Smooth muscle cell (in vitro differentiated cells): ENCODE data around the gene CPM. TPM values are rescaled to one million over a fixed set of nuclear protein-coding genes. Genes with fewer than 3 reads are reported as not detected.

Experiments used
- DNase-seq: peaks from one replicate; lab custom pipeline; 2025; ENCODE audit not compliant: unreplicated experiment; lab: John Stamatoyannopoulos, UW
- H2AFZ ChIP-seq: fragments of 200-600 bp; sonication (generic); 2 replicates; pipeline ENCODE4 v1.6.0; 2016; ENCODE audit warnings: antibody characterized with exemption, low read depth, mild to moderate bottlenecking
- H3F3A ChIP-seq: fragments of 200-600 bp; sonication (generic); 2 replicates; pipeline ENCODE4 v1.6.0; 2017; ENCODE audit warnings: antibody characterized with exemption, low read depth
- H3K27ac ChIP-seq: fragments of 200-600 bp; sonication (generic); 2 replicates; pipeline ENCODE4 v1.5.1; 2016; ENCODE audit warnings: low read depth, mild to moderate bottlenecking
- H3K27me3 ChIP-seq: fragments of 200-600 bp; sonication (generic); 2 replicates; pipeline ENCODE4 v1.6.1; 2016; ENCODE audit warnings: low read depth, mild to moderate bottlenecking
- H3K36me3 ChIP-seq: fragments of 200-600 bp; sonication (generic); 2 replicates; pipeline ENCODE4 v1.5.1; 2016; ENCODE audit warnings: low read depth
- H3K4me1 ChIP-seq: fragments of 200-600 bp; sonication (generic); 2 replicates; pipeline ENCODE4 v1.5.1; 2016; ENCODE audit warnings: low read depth
- H3K4me2 ChIP-seq: fragments of 200-600 bp; sonication (generic); 2 replicates; pipeline ENCODE4 v1.6.0; 2016; ENCODE audit warnings: mild to moderate bottlenecking
- H3K4me3 ChIP-seq: fragments of 200-600 bp; sonication (generic); 2 replicates; pipeline ENCODE4 v1.5.1; 2016; ENCODE audit warnings: mild to moderate bottlenecking
- H3K79me2 ChIP-seq: fragments of 200-600 bp; sonication (generic); 2 replicates; pipeline ENCODE4 v1.6.0; 2016; ENCODE audit warnings: low read depth, mild to moderate bottlenecking
- H3K9ac ChIP-seq: fragments of 200-600 bp; sonication (generic); 2 replicates; pipeline ENCODE4 v1.6.0; 2016; ENCODE audit warnings: low read depth
- H3K9me3 ChIP-seq: fragments of 200-600 bp; sonication (generic); replicated peaks from 2 replicates; pipeline ENCODE4 v1.5.1; 2016; ENCODE audit warnings: low read depth
- H4K20me1 ChIP-seq: fragments of 200-600 bp; sonication (generic); 2 replicates; pipeline ENCODE4 v1.6.0; 2016; ENCODE audit warnings: low read depth
- WGBS: methylation state at CpG from one replicate; pipeline ENCODE4 v1.1.7; 2016; ENCODE audit warnings: low lambda C conversion rate; 5-methylcytosine and 5-hydroxymethylcytosine counted together
- polyA plus RNA-seq: library from polyadenylated mRNA; unstranded; fragments of >200 nt; fragmentation: Nextera tagmentation; extraction: Ambion mirVana; gene quantifications from 2 replicates; pipeline ENCODE4 v1.2.1, GENCODE V29; 2016
- total RNA-seq: library from RNA; depleted of rRNA; stranded (reverse); fragments of >200 nt; gene quantifications from 2 replicates; pipeline ENCODE4 v1.2.3, GENCODE V29; 2014
- TF ChIP-seq, protein P1 (sequence below): fragments of 200-600 bp; sonication (generic); IDR thresholded peaks from 2 replicates; pipeline ENCODE4 v1.5.1; 2017; ENCODE audit warnings: borderline replicate concordance, mild to moderate bottlenecking, antibody characterized with exemption; ENCODE audit not compliant: insufficient read depth, poor library complexity, severe bottlenecking

Gene CPM
- total and polyA plus RNA-seq, 2 experiments from 2014 or later = 0.57 to 6.2 TPM

DNA sequence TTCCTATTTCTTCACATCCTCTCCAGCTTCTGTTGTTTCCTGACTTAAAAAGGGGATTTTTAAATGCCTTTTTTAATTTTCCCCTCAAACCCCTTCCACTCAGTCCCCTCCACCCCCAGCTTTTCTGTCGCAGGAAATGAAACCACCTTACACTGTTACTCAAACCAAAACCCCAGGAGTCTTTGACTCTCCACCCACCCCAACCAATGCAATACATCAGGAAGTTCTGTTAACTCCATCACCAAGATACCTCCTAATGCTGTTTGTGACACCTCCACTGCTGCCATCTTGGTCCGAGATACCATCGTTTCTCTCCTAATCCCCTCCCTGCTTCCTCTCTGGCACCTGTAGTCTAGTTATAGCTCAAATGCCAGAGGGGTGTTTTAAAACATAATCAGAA lies 25.4 kb upstream of the CPM start:
- no peak for DNase-seq
- Histone ChIP-seq H3K4me1 (no peaks in the 10 kb centered on the region), H2AFZ (no peak overlapping the region), H3K9me3 (no peaks in the 10 kb centered on the region), H3K27me3 (no peaks in the 10 kb centered on the region), H3K4me2 (no peak overlapping the region), H3K79me2 (no peaks in the 10 kb centered on the region), H3K4me3 (no peak overlapping the region), H3K9ac (no peak overlapping the region), H4K20me1 (no peaks in the 10 kb centered on the region), H3K36me3 (no peaks in the 10 kb centered on the region), H3K27ac (no peak overlapping the region), H3F3A (no peaks in the 10 kb centered on the region)
- 94% methylated on average over 3 of the region's 3 CpGs for WGBS
- TF ChIP-seq, protein P1, sequence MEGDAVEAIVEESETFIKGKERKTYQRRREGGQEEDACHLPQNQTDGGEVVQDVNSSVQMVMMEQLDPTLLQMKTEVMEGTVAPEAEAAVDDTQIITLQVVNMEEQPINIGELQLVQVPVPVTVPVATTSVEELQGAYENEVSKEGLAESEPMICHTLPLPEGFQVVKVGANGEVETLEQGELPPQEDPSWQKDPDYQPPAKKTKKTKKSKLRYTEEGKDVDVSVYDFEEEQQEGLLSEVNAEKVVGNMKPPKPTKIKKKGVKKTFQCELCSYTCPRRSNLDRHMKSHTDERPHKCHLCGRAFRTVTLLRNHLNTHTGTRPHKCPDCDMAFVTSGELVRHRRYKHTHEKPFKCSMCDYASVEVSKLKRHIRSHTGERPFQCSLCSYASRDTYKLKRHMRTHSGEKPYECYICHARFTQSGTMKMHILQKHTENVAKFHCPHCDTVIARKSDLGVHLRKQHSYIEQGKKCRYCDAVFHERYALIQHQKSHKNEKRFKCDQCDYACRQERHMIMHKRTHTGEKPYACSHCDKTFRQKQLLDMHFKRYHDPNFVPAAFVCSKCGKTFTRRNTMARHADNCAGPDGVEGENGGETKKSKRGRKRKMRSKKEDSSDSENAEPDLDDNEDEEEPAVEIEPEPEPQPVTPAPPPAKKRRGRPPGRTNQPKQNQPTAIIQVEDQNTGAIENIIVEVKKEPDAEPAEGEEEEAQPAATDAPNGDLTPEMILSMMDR = no peak

DNA sequence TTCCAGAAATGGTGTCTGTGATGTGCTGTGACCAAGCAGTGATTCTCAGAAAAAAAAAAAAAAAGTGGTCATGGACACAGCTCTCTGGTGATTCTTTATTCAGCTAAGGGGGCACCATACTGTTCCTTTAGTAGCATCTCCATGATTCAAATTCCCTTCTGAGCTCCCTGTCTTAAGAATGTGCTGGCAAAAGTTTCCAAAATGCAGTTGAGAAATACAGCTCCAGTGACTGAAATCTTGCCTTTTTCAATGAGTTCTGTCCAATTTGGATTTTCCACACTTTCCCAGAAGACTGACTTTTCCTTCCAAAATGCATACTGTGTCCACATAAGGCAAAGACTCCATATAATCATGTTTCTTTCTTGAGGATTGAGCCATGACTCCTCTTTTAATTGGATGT lies 24.3 kb upstream of the CPM start:
- H2AFZ ChIP-seq = no peak overlapping the region
- no peaks in the 10 kb centered on the region for H3F3A ChIP-seq
- H3K4me3 ChIP-seq = no peak overlapping the region
- H3K79me2 ChIP-seq = no peaks in the 10 kb centered on the region
- H4K20me1 ChIP-seq = no peaks in the 10 kb centered on the region
- no peak overlapping the region for H3K27ac ChIP-seq
- H3K4me1 ChIP-seq = no peaks in the 10 kb centered on the region
- DNase-seq = no peak
- no peak overlapping the region for H3K4me2 ChIP-seq
- TF ChIP-seq, protein P1 = no peak
- H3K27me3 ChIP-seq = no peaks in the 10 kb centered on the region
- no peak overlapping the region for H3K9ac ChIP-seq
- H3K36me3 ChIP-seq = no peaks in the 10 kb centered on the region
- no peaks in the 10 kb centered on the region for H3K9me3 ChIP-seq

DNA sequence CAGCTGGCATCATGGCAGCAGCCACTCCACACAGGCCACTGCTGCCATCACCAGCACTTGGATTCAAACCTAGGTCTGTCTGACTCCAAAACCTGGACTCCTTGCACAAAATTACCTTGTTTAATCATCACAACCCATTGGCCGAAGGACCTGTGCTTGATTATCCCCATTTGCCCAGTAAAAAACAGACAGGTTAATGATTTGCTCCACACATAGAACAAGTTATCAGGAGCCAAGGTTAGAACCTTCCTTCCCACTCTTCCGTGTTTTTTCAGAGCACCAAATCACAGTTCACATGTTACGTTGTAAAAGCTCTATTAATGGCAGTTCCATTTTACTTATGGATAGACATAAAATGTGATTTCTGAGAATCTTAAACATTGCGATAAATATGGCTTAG lies 23.5 kb upstream of the CPM start:
- no peak for DNase-seq
- H3K4me1 ChIP-seq = no peaks in the 10 kb centered on the region
- no peak overlapping the region for H2AFZ ChIP-seq
- WGBS = 98% methylated on average over 4 of the region's 4 CpGs
- no peaks in the 10 kb centered on the region for H3K9me3 ChIP-seq
- H3K79me2 ChIP-seq = no peaks in the 10 kb centered on the region
- no peak overlapping the region for H3K27ac ChIP-seq
- no peaks in the 10 kb centered on the region for H3F3A ChIP-seq
- H3K9ac ChIP-seq = no peak overlapping the region
- no peaks in the 10 kb centered on the region for H4K20me1 ChIP-seq
- H3K27me3 ChIP-seq = no peaks in the 10 kb centered on the region
- TF ChIP-seq, protein P1 = no peak
- H3K36me3 ChIP-seq = no peaks in the 10 kb centered on the region
- H3K4me2 ChIP-seq = no peak overlapping the region
- no peak overlapping the region for H3K4me3 ChIP-seq

DNA sequence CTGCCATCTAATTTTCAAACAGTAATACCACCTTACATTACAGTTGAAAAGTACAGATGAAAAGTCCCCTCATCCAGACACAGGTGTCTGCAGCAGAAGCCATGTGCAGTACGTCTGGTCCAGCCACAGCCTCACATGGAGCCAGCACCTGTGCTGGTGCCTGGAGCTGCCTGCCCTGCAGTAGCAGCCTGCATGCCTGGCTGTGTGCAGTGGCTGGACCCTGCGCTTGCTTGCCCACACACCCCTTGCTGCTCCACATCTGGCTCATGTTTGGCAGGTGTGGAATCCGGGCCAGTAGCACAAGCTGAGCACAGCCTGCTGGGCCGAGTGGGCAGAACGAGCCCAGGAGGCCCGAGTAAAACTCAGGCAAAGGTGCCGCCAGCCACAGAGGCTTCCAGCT lies 21.8 kb upstream of the CPM start:
- no peak overlapping the region for H3K27ac ChIP-seq
- no peak for DNase-seq
- H3K27me3 ChIP-seq = no peaks in the 10 kb centered on the region
- no peaks in the 10 kb centered on the region for H3K36me3 ChIP-seq
- no peak overlapping the region for H3K4me3 ChIP-seq
- H3K9me3 ChIP-seq = no peaks in the 10 kb centered on the region
- no peaks in the 10 kb centered on the region for H4K20me1 ChIP-seq
- no peaks in the 10 kb centered on the region for H3K4me1 ChIP-seq
- H3K79me2 ChIP-seq = no peaks in the 10 kb centered on the region
- WGBS = 90% methylated on average over 7 of the region's 7 CpGs
- H3K9ac ChIP-seq = no peak overlapping the region
- no peak overlapping the region for H2AFZ ChIP-seq
- H3K4me2 ChIP-seq = no peak overlapping the region
- H3F3A ChIP-seq = no peaks in the 10 kb centered on the region
- TF ChIP-seq, protein P1 = no peak
